HepG2 (cell line): ENCODE results near the gene ACD. TPM values are rescaled to one million over a fixed set of nuclear protein-coding genes. Genes with fewer than 3 reads are reported as not detected.

ENCODE experiments used
- ATF1 ChIP-seq: IDR thresholded peaks from 2 replicates; pipeline ENCODE4 v1.6.1; 2016; ENCODE audit warnings: mild to moderate bottlenecking, control low read depth
- CCAR2 ChIP-seq: fragments of 200-400 bp; formaldehyde crosslinking; optimal IDR thresholded peaks from 2 replicates; pipeline ENCODE3; 2018; ENCODE audit warnings: low read depth, mild to moderate bottlenecking, low read length, moderate library complexity
- CHCHD3 ChIP-seq: sonication (generic); formaldehyde crosslinking; IDR thresholded peaks from 2 replicates; pipeline ENCODE4 v1.8.0; 2022; ENCODE audit warnings: mild to moderate bottlenecking, missing genetic modification reagents, moderate library complexity
- DNMT3B ChIP-seq: conservative IDR thresholded peaks from 2 replicates; pipeline ENCODE4 v1.6.1; 2016; ENCODE audit warnings: missing biosample characterization, control low read depth
- FOSL2 ChIP-seq: sonication (generic); formaldehyde crosslinking; IDR thresholded peaks from 2 replicates; pipeline ENCODE4 v1.4.0; 2020; ENCODE audit warnings: missing genetic modification reagents
- GABPB1 ChIP-seq: IDR thresholded peaks from 2 replicates; pipeline ENCODE4 v1.6.1; 2016; ENCODE audit warnings: mild to moderate bottlenecking, missing genetic modification reagents, moderate library complexity, missing compliant biosample characterization
- HCFC1 ChIP-seq: fragments of 150-350 bp; IDR thresholded peaks from 2 replicates; pipeline ENCODE4 v1.6.1; 2014; ENCODE audit warnings: low read depth, low read length
- HDAC1 ChIP-seq: sonication (generic); formaldehyde crosslinking; IDR thresholded peaks from 2 replicates; pipeline ENCODE4 v1.5.1; 2020; ENCODE audit warnings: mild to moderate bottlenecking, missing genetic modification reagents
- HDAC6 ChIP-seq: fragments of 200-600 bp; sonication (generic); IDR thresholded peaks from 2 replicates; pipeline ENCODE4 v1.7.0; 2017; ENCODE audit warnings: mild to moderate bottlenecking, antibody characterized with exemption, low read length, low read depth
- LCORL ChIP-seq, 2 experiments: fragments of 450-650 bp in 1 of 2; sonication (generic) in 1 of 2; formaldehyde crosslinking in 1 of 2; IDR thresholded peaks; 2 replicates each; pipeline versions ENCODE4 v1.5.0 to v1.6.1; 2017 to 2020; ENCODE audit warnings: antibody characterized with exemption in 1 of 2, missing genetic modification reagents in 1 of 2
- NBN ChIP-seq: fragments of 450-650 bp; conservative IDR thresholded peaks from 2 replicates; pipeline ENCODE4 v1.6.1; 2017
- NCOA5 ChIP-seq: sonication (generic); formaldehyde crosslinking; IDR thresholded peaks from 2 replicates; pipeline ENCODE4 v1.4.0; 2020; ENCODE audit warnings: missing genetic modification reagents
- PHB2 ChIP-seq: fragments of 450-650 bp; IDR thresholded peaks from 2 replicates; pipeline ENCODE4 v1.6.1; 2018; ENCODE audit not compliant: partially characterized antibody
- PLRG1 ChIP-seq: fragments of 450-650 bp; conservative IDR thresholded peaks from 2 replicates; pipeline ENCODE4 v1.6.1; 2016
- SETDB1 ChIP-seq: sonication (generic); formaldehyde crosslinking; IDR thresholded peaks from 2 replicates; pipeline ENCODE4 v1.5.1; 2020; ENCODE audit warnings: missing genetic modification reagents, mild to moderate bottlenecking, borderline replicate concordance
- SMYD3 ChIP-seq: sonication (generic); formaldehyde crosslinking; IDR thresholded peaks from 2 replicates; pipeline ENCODE4 v1.8.1; 2023; ENCODE audit warnings: mild to moderate bottlenecking, missing genetic modification reagents
- SNAI1 ChIP-seq: sonication (generic); formaldehyde crosslinking; IDR thresholded peaks from 2 replicates; pipeline ENCODE4 v1.5.0; 2020; ENCODE audit warnings: mild to moderate bottlenecking, missing genetic modification reagents, borderline replicate concordance
- SOX6 ChIP-seq, 2 experiments: fragments of 450-650 bp in 1 of 2; sonication (generic) in 1 of 2; formaldehyde crosslinking in 1 of 2; IDR thresholded peaks; 2 replicates each; pipeline versions ENCODE4 v1.4.0 to v1.6.1; 2017 to 2020; ENCODE audit warnings: antibody characterized with exemption in 1 of 2, mild to moderate bottlenecking in 1 of 2, missing genetic modification reagents in 1 of 2
- ZBTB7A ChIP-seq: sonication (generic); formaldehyde crosslinking; IDR thresholded peaks from 2 replicates; pipeline ENCODE4 v1.8.0; 2022; ENCODE audit warnings: mild to moderate bottlenecking, missing genetic modification reagents
- ZKSCAN8 ChIP-seq: IDR thresholded peaks from 2 replicates; pipeline ENCODE4 v1.6.1; 2016; ENCODE audit warnings: borderline replicate concordance, missing genetic modification reagents, missing compliant biosample characterization
- ZNF124 ChIP-seq: sonication (generic); formaldehyde crosslinking; IDR thresholded peaks from 2 replicates; pipeline ENCODE4 v1.4.0; 2020; ENCODE audit warnings: missing genetic modification reagents
- ZNF205 ChIP-seq: IDR thresholded peaks from 2 replicates; pipeline ENCODE4 v1.6.1; 2018; ENCODE audit warnings: missing biosample characterization, missing genetic modification reagents
- ZNF234 ChIP-seq: sonication (generic); formaldehyde crosslinking; conservative IDR thresholded peaks from 2 replicates; pipeline ENCODE4 v1.5.1; 2020; ENCODE audit warnings: mild to moderate bottlenecking, missing genetic modification reagents
- ZNF276 ChIP-seq: sonication (generic); formaldehyde crosslinking; IDR thresholded peaks from 2 replicates; pipeline ENCODE4 v1.4.0; 2020; ENCODE audit warnings: mild to moderate bottlenecking, low read depth, missing genetic modification reagents
- ZNF329 ChIP-seq: sonication (generic); formaldehyde crosslinking; IDR thresholded peaks from 2 replicates; pipeline ENCODE4 v1.9.0; 2021; ENCODE audit warnings: low read depth, mild to moderate bottlenecking, missing genetic modification reagents
- ZNF367 ChIP-seq: sonication (generic); formaldehyde crosslinking; IDR thresholded peaks from 2 replicates; pipeline ENCODE4 v1.4.0; 2020; ENCODE audit warnings: missing genetic modification reagents, borderline replicate concordance
- ZNF597 ChIP-seq: sonication (generic); formaldehyde crosslinking; IDR thresholded peaks from 2 replicates; pipeline ENCODE4 v1.5.0; 2020; ENCODE audit warnings: missing genetic modification reagents
- ZSCAN9 ChIP-seq: IDR thresholded peaks from 2 replicates; pipeline ENCODE4 v1.6.1; 2016; ENCODE audit warnings: borderline replicate concordance
- polyA plus RNA-seq, 8 experiments: library from polyadenylated mRNA; depleted of rRNA in 3 of 8; stranded (reverse) in 7 of 8; unstranded in 1 of 8; fragments of >200 nt; fragmentation: Illumina TruSeq in 4 of 8; extraction: Trizol in 4 of 8; gene quantifications; 2 replicates each; pipeline versions ENCODE4 v1.2.1 to v1.2.3, GENCODE V29; 2011 to 2016; ENCODE audit warnings: low read depth in 4 of 8, missing spikeins in 1 of 8, mixed read lengths in 1 of 8; ENCODE audit not compliant: insufficient read depth in 1 of 8
- total RNA-seq, 5 experiments: library from RNA; depleted of rRNA; stranded (reverse); fragments of >200 nt; fragmentation: Illumina TruSeq; extraction: Trizol; gene quantifications; 2 replicates each; pipeline ENCODE4 v1.2.3, GENCODE V29; 2016; ENCODE audit warnings: low read depth in 1 of 5
- TF ChIP-seq, protein P1 (sequence below): IDR thresholded peaks from 2 replicates; pipeline ENCODE4 v1.6.1; 2016; ENCODE audit warnings: mild to moderate bottlenecking, missing biosample characterization, missing genetic modification reagents

The ACD gene
- total and polyA plus RNA-seq, 2 of the 13 experiments (the other 11 are each of a cell fraction or from before 2014, with no cell fraction given) = 32.6 to 38.3 TPM

DNA sequence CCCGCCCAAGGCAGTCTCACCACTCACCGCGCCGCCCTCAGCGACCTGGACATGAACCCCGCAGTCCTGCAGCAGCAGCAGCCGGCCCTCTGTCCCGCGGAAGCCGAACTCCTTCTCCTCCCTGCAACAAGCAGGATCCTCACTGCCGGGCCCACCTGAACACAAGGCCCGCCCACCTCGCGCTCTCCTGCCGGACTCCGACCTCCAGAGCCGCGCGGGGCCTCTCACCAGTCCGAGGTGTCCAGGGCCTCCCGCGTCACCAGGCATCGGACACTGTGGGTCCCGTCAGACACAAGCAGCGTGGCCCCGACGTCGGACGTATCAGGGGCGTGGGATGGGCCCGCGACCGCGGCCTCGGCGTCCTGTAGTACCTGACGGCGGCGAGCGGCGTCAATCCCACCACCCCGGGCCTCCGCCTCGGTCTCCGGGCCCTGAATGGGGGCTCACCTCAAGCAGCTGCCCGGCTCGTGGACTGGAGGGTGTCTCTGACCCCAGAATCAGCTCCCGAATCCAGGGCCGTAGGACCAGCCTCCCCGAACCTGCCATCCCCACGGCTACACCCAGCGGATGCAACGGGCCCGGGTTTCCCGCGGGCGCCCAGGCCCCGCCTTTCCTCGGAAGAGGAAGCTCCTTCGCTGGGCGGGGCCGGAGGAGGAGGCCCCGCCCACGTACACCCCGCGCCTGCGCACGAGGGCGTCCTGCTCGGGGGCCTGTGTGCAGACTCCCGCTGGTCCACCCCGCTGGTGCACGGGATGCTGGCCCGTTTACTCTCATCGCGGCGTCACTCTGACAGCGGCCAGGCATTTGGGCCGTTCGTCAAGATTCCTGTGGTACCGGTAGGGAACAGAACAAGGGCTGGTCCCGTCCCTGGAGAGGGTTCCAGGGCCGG, at the start of gene ACD (continued):
- TF ChIP-seq FOSL2 (CRISPR knock-in tag) (no peak; the same call in none of the 2 replicates), SNAI1 (peak; percentile 90; the same call in 1 of the 2 replicates), PHB2 (no peak), SOX6 (IDR thresholded peaks at IDR 0.05) (no peak), SOX6 (CRISPR knock-in tag; IDR thresholded peaks at IDR 0.05) (peak; percentile 11; the same call in 1 of the 2 replicates), CHCHD3 (CRISPR knock-in tag) (peak; percentile 89; the same call in 1 of the 2 replicates), ZNF205 (peak; percentile 2; the same call in 1 of the 2 replicates), ZNF276 (CRISPR knock-in tag) (no peak), ZSCAN9 (CRISPR knock-in tag) (peak; percentile 31; the same call in 1 of the 2 replicates), ZNF597 (CRISPR knock-in tag) (no peak), LCORL (IDR thresholded peaks at IDR 0.05) (no peak), LCORL (CRISPR knock-in tag; IDR thresholded peaks at IDR 0.05) (no peak), SMYD3 (CRISPR knock-in tag) (no peak; the same call in 1 of the 2 replicates), NCOA5 (CRISPR knock-in tag) (no peak), ZNF124 (CRISPR knock-in tag) (no peak), ZNF367 (CRISPR knock-in tag) (no peak; the same call in 1 of the 2 replicates), ZKSCAN8 (CRISPR knock-in tag) (peak; percentile 31; the same call in 1 of the 2 replicates), ZBTB7A (CRISPR knock-in tag) (no peak), SETDB1 (peak; percentile 27; the same call in 1 of the 2 replicates), HCFC1 (no peak; the same call in 1 of the 2 replicates), ATF1 (no peak), NBN (no peak), CCAR2 (no peak), PLRG1 (no peak), HDAC1 (CRISPR knock-in tag) (peak; percentile 64), DNMT3B (CRISPR knock-in tag) (peak; percentile 66; the same call in 1 of the 2 replicates), GABPB1 (CRISPR knock-in tag) (peak; percentile 86), HDAC6 (no peak), ZNF329 (no peak), ZNF234 (CRISPR knock-in tag) (no peak)
- TF ChIP-seq, protein P1, sequence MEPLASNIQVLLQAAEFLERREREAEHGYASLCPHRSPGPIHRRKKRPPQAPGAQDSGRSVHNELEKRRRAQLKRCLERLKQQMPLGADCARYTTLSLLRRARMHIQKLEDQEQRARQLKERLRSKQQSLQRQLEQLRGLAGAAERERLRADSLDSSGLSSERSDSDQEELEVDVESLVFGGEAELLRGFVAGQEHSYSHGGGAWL (CRISPR knock-in tag) = peak; percentile 60
